ENCODE results near the gene EIF5A. TPM values are rescaled to one million over a fixed set of nuclear protein-coding genes. Genes with fewer than 3 reads are reported as not detected.

The EIF5A gene
- total and polyA plus RNA-seq, 4 donors: 179 to 506 (median 302) TPM

DNA sequence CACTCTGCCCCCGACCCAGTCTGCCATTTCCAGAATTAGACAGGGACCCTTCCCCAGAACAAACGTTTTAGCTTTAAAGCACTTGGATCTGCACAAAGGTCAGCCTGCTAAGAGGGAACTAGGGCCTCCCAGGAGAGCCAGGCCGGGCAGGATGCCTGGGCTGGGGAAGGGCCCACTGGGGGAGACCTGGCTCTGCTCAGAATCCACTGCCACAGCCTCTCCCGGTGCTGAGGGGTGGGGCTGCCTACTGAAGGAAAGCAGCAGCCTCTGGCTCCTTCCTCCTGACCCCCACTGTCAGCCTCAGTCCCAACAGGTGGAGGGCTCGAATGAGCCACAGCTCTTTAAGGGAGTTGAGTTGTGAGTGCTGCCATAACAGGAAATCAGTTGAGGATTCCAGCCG, 14.7 kb upstream of the EIF5A start:
- Histone ChIP-seq H3K36me3 (ENCODE audit: control insufficient read depth in 4 of 4, insufficient read depth in 3 of 4, low read depth in 1 of 4, low read length in 3 of 4) (no peaks in the 10 kb centered on the region), H3K27ac (ENCODE audit: low read depth in 1 of 2, low read length in 2 of 2) (no peak overlapping the region), H3K27me3 (ENCODE audit: control insufficient read depth in 4 of 4, insufficient read depth in 4 of 4, low read length in 3 of 4) (no peaks in the 10 kb centered on the region), H3K9ac (ENCODE audit: low read depth in 1 of 2, low read length in 2 of 2) (no peak overlapping the region), H3K4me1 (ENCODE audit: control insufficient read depth in 4 of 4, insufficient read depth in 4 of 4, low read length in 3 of 4) (peaks cover 11 to 28% (median 17%) of the 10 kb centered on the region in 4 donors), H3K9me3 (ENCODE audit: control insufficient read depth in 4 of 4, low read length in 3 of 4) (no peaks in the 10 kb centered on the region), H3K4me3 (ENCODE audit: low read depth in 1 of 3, low read length in 3 of 3) (no peak overlapping the region)
- WGBS: 57% methylated on average over 6 of the region's 6 CpGs
- DNase-seq (ENCODE audit: low spot score): no peak
- TF ChIP-seq GABPA (IDR thresholded peaks at IDR 0.05 in 1 of 2, conservative IDR thresholded peaks at IDR 0.05 in 1 of 2) (no peak), FOXA1 (IDR thresholded peaks at IDR 0.05) (no peak), JUND (IDR thresholded peaks at IDR 0.05) (no peak), SP1 (IDR thresholded peaks at IDR 0.05) (no peak), MAX (IDR thresholded peaks at IDR 0.05) (no peak), FOXA2 (IDR thresholded peaks at IDR 0.05) (no peak), NR2F2 (IDR thresholded peaks at IDR 0.05) (no peak), EGR1 (IDR thresholded peaks at IDR 0.05; ENCODE audit: low read depth in 2 of 2) (no peak), REST (IDR thresholded peaks at IDR 0.05) (no peak), HNF4G (IDR thresholded peaks at IDR 0.05) (no peak), ATF3 (IDR thresholded peaks at IDR 0.05) (no peak), HNF4A (conservative IDR thresholded peaks at IDR 0.05) (no peak), RAD21 (IDR thresholded peaks at IDR 0.05) (no peak), RXRA (IDR thresholded peaks at IDR 0.05) (no peak), YY1 (IDR thresholded peaks at IDR 0.05) (no peak), ZBTB33 (IDR thresholded peaks at IDR 0.05) (no peak)
- TF ChIP-seq, protein P1, sequence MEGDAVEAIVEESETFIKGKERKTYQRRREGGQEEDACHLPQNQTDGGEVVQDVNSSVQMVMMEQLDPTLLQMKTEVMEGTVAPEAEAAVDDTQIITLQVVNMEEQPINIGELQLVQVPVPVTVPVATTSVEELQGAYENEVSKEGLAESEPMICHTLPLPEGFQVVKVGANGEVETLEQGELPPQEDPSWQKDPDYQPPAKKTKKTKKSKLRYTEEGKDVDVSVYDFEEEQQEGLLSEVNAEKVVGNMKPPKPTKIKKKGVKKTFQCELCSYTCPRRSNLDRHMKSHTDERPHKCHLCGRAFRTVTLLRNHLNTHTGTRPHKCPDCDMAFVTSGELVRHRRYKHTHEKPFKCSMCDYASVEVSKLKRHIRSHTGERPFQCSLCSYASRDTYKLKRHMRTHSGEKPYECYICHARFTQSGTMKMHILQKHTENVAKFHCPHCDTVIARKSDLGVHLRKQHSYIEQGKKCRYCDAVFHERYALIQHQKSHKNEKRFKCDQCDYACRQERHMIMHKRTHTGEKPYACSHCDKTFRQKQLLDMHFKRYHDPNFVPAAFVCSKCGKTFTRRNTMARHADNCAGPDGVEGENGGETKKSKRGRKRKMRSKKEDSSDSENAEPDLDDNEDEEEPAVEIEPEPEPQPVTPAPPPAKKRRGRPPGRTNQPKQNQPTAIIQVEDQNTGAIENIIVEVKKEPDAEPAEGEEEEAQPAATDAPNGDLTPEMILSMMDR (IDR thresholded peaks at IDR 0.05; ENCODE audit: low read depth, low read length, missing input control): no peak

GRCh38 chr17:7293159-7293558, 14.3 kb upstream of the EIF5A start:
- no peak overlapping the region for H3K27ac ChIP-seq (ENCODE audit: low read depth in 1 of 2, low read length in 2 of 2)
- WGBS: 86% methylated on average over 11 of the region's 11 CpGs

More at GRCh38 chr17:7293159-7293558, 14.3 kb upstream of the EIF5A start:
- no peaks in the 10 kb centered on the region for H3K36me3 ChIP-seq (ENCODE audit: control insufficient read depth in 4 of 4, insufficient read depth in 3 of 4, low read depth in 1 of 4, low read length in 3 of 4)
- no peak for DNase-seq (ENCODE audit: low spot score)
- no peak overlapping the region for H3K9ac ChIP-seq (ENCODE audit: low read depth in 1 of 2, low read length in 2 of 2)
- no peak for TF ChIP-seq REST (IDR thresholded peaks at IDR 0.05)
- TF ChIP-seq TAF1 (conservative IDR thresholded peaks at IDR 0.05): no peak
- peaks cover 11 to 28% (median 17%) of the 10 kb centered on the region in 4 donors for H3K4me1 ChIP-seq (ENCODE audit: control insufficient read depth in 4 of 4, insufficient read depth in 4 of 4, low read length in 3 of 4)
- H3K4me3 ChIP-seq (ENCODE audit: low read depth in 1 of 3, low read length in 3 of 3): no peak overlapping the region
- no peaks in the 10 kb centered on the region for H3K27me3 ChIP-seq (ENCODE audit: control insufficient read depth in 4 of 4, insufficient read depth in 4 of 4, low read length in 3 of 4)
- H3K9me3 ChIP-seq (ENCODE audit: control insufficient read depth in 4 of 4, low read length in 3 of 4): no peaks in the 10 kb centered on the region
